Mucosa of descending colon (tissue), 3 donors: ENCODE data around the gene TECPR2. TPM values are rescaled to one million over a fixed set of nuclear protein-coding genes. Genes with fewer than 3 reads are reported as not detected.

Source experiments
- ATAC-seq: fragments of 200-7000 bp; cut with Tn5 transposase; one replicate; pipeline ENCODE4 v1.9.1; 2020; ENCODE audit warnings: mild to moderate bottlenecking, moderate library complexity
- DNase-seq, 3 donors: peaks; one replicate each; pipeline ENCODE4 v3.0.0-alpha.2; 2020
- H3K36me3 ChIP-seq: fragments of 200-600 bp; one replicate; pipeline ENCODE4 v1.8.0; 2021; ENCODE audit warnings: low read depth, mild to moderate bottlenecking
- H3K4me1 ChIP-seq: fragments of 200-600 bp; one replicate; pipeline ENCODE4 v1.8.0; 2021; ENCODE audit warnings: low read depth, mild to moderate bottlenecking
- H3K4me3 ChIP-seq: fragments of 200-600 bp; one replicate; pipeline ENCODE4 v1.8.0; 2021; ENCODE audit warnings: mild to moderate bottlenecking
- H3K9me3 ChIP-seq: fragments of 200-600 bp; one replicate; pipeline ENCODE4 v1.8.0; 2021; ENCODE audit warnings: mild to moderate bottlenecking
- intact Hi-C, 2 donors: fragments of 100-400 bp; cut with DNase I in 1 of 2; cut with micrococcal nuclease in 1 of 2; formaldehyde crosslinking; loops; one replicate each; pipeline versions ENCODE4 v1.11.0 to v1.11.1; 2022; cut with DNase I, micrococcal nuclease
- total RNA-seq, 3 donors: library from RNA; stranded (reverse); fragmentation: NEBNext Ultra II Directional in 2 of 3; extraction: Animal tissue kit (Norgen Biotek cat#: 25700) in 2 of 3; gene quantifications; one replicate each; pipeline versions ENCODE4 v1.2.1 to v1.2.4, GENCODE V29; 2021 to 2023
- TF ChIP-seq, protein P1 (sequence below): fragments of 200-600 bp; IDR thresholded peaks from one replicate; pipeline ENCODE4 v1.8.0; 2022; ENCODE audit warnings: antibody characterized with exemption, mild to moderate bottlenecking
- donor health status: DM: no; HTN: no; CAD: no; lungs with moderate emphysema.
- donor health status: DM: no; HTN: no; CAD: no.
- donor health status: DM: no; HTN: yes; CAD: no.

The TECPR2 gene
- total RNA-seq, 3 donors from 2014 or later, result 11.2 to 33.5 (median 21.2) TPM

- H3K36me3 ChIP-seq, result no peaks in the 10 kb centered on the region
- TF ChIP-seq, protein P1, sequence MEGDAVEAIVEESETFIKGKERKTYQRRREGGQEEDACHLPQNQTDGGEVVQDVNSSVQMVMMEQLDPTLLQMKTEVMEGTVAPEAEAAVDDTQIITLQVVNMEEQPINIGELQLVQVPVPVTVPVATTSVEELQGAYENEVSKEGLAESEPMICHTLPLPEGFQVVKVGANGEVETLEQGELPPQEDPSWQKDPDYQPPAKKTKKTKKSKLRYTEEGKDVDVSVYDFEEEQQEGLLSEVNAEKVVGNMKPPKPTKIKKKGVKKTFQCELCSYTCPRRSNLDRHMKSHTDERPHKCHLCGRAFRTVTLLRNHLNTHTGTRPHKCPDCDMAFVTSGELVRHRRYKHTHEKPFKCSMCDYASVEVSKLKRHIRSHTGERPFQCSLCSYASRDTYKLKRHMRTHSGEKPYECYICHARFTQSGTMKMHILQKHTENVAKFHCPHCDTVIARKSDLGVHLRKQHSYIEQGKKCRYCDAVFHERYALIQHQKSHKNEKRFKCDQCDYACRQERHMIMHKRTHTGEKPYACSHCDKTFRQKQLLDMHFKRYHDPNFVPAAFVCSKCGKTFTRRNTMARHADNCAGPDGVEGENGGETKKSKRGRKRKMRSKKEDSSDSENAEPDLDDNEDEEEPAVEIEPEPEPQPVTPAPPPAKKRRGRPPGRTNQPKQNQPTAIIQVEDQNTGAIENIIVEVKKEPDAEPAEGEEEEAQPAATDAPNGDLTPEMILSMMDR, result no peak
- ATAC-seq (no peak), DNase-seq (peak in 1 of 3 donors; percentile 50)
- H3K4me1 ChIP-seq, result peaks cover 26% of the 10 kb centered on the region
- no peaks in the 10 kb centered on the region for H3K9me3 ChIP-seq
- H3K4me3 ChIP-seq, result no peak overlapping the region
- intact Hi-C loops, result loop anchor here in 1 of 2 donors (10.0 kb wide), 1 partner anchor 69 kb away; no protein-coding TSS in a partner anchor
Observed at GRCh38 chr14:102513899-102514772, 151.4 kb downstream of the TECPR2 start.

DNA sequence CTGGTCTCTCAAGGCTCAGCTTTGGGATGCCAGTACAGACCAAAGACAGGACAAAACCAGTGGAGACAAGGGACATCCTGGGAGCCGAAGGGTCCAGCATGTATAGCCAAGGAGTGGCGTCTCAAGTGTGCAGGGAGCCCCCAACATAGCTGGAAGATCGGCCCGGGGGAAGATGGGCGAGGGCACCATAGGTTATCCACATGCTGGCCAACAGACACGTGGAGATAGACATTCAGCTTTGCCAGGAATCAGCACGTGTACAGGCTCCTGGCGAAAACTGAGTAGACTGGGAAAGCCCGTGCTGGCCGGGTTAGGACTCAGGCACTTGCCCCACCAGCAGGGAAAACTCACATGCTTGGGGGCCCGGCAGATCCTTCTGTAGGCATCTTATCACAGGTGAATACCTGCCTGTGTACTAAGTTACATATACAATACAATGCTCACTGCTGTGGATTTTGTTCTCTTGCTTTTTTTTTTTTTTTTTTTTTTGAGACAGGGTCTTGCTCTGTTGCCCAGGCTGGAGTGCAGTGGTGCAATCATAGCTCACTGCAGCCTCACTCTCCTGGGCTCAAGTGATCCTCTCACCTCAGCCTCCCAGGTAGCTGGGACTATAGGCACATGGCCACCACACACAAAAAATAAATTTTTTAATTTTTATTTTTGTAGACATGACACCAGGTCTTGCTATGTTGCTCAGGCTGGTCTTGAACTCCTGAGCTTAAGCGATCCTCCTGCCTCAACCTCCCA lies 152.4 kb downstream of the TECPR2 start:
- intact Hi-C loops, result loop anchor here (5.0 to 10.0 kb wide), 2 partner anchors 70 to 78 kb away; no protein-coding TSS in a partner anchor
- no peak for ATAC-seq

GRCh38 chr14:102516531-102517391 lies 154.0 kb downstream of the TECPR2 start:
- no peaks in the 10 kb centered on the region for H3K36me3 ChIP-seq
- H3K9me3 ChIP-seq, result no peaks in the 10 kb centered on the region
- intact Hi-C loops, result loop anchor here (5.0 to 10.0 kb wide), 2 partner anchors 72 to 79 kb away; no protein-coding TSS in a partner anchor
- peak; percentile 69 to 85 (median 70) for DNase-seq
- TF ChIP-seq, protein P1, result peak; percentile 97
- H3K4me3 ChIP-seq, result peak overlapping the region; percentile 56
- peaks cover 11% of the 10 kb centered on the region for H3K4me1 ChIP-seq
- peak; percentile 93 for ATAC-seq

More for the DNA sequence above, 152.4 kb downstream of the TECPR2 start:
- peaks cover 26% of the 10 kb centered on the region for H3K4me1 ChIP-seq
- H3K9me3 ChIP-seq, result no peaks in the 10 kb centered on the region
- H3K4me3 ChIP-seq, result no peak overlapping the region
- H3K36me3 ChIP-seq, result no peaks in the 10 kb centered on the region
- TF ChIP-seq, protein P1, result no peak
- DNase-seq, result no peak

- DNase-seq, result peak; percentile 53 to 69 (median 66)
- Histone ChIP-seq H3K36me3 (no peaks in the 10 kb centered on the region), H3K9me3 (no peaks in the 10 kb centered on the region), H3K4me3 (peak overlapping the region; percentile 56), H3K4me1 (peaks cover 3% of the 10 kb centered on the region)
- TF ChIP-seq, protein P1, result no peak
- ATAC-seq, result peak; percentile 68
- intact Hi-C loops, result loop anchor here (5.0 to 10.0 kb wide), 2 partner anchors 73 to 80 kb away; no protein-coding TSS in a partner anchor
Observed at GRCh38 chr14:102517392-102518062, 154.8 kb downstream of the TECPR2 start.
